Measurements from ENCODE around the gene HNRNPA3. TPM values are rescaled to one million over a fixed set of nuclear protein-coding genes. Genes with fewer than 3 reads are reported as not detected.

The HNRNPA3 gene
- total and polyA plus RNA-seq, 2 of the 13 experiments (the other 11 are each of a cell fraction or from before 2014, with no cell fraction given), result 73.3 to 97.7 TPM

- TF ChIP-seq ZHX2 (IDR thresholded peaks at IDR 0.05; ENCODE audit: low read depth) (no peak), ZHX2 (CRISPR knock-in tag; IDR thresholded peaks at IDR 0.05; ENCODE audit: borderline replicate concordance) (no peak), GRHL1 (CRISPR knock-in tag; conservative IDR thresholded peaks at IDR 0.05) (no peak), GTF3A (CRISPR knock-in tag; conservative IDR thresholded peaks at IDR 0.05) (no peak), MED1 (CRISPR knock-in tag; IDR thresholded peaks at IDR 0.05) (peak; percentile 42; the same call in 1 of the 2 replicates), TEF (CRISPR knock-in tag; IDR thresholded peaks at IDR 0.05) (no peak), ZNF883 (CRISPR knock-in tag; IDR thresholded peaks at IDR 0.05; ENCODE audit: not compliant biosample characterization) (no peak), FOXK2 (IDR thresholded peaks at IDR 0.05) (no peak), HMG20A (CRISPR knock-in tag; IDR thresholded peaks at IDR 0.05; ENCODE audit: borderline replicate concordance) (0 out of 2 replicates have a peak, but pooled peaks have one; percentile 6), ZFP36L2 (CRISPR knock-in tag; IDR thresholded peaks at IDR 0.05) (no peak), ZBTB40 (IDR thresholded peaks at IDR 0.05) (no peak), ZBTB40 (CRISPR knock-in tag; IDR thresholded peaks at IDR 0.05) (no peak), NR2F1 (CRISPR knock-in tag; IDR thresholded peaks at IDR 0.05) (no peak)
Observed at GRCh38 chr2:177183860-177184259, 28.7 kb upstream of the HNRNPA3 start (continued).

Measured in HepG2 (cell line).